Stimulated activated CD8-positive, alpha-beta memory T cell treated with anti-CD3 and anti-CD28 coated beads, Interleukin-15, amount 100 ng/mL, for 24 hours (primary cell): ENCODE results near the gene CELF6.

Experiments
- DNase-seq: peaks from one replicate; pipeline ENCODE4 v3.0.0-alpha.2; 2020; ENCODE audit warnings: low read depth

Gene CELF6

GRCh38 chr15:72319985-72320671 is at the start of gene CELF6:
Gene CELF6, minus strand, starts transcription at chr15:72320157. Its CDS starts 283 bp downstream, at chr15:72319874.
- DNase-seq = peak; percentile 38

GRCh38 chr15:72368899-72369298 is 48.9 kb upstream of the CELF6 start:
- DNase-seq = no peak

- DNase-seq = no peak
Measured at GRCh38 chr15:72368325-72368724, 48.4 kb upstream of the CELF6 start.

- DNase-seq = no peak
Measured at GRCh38 chr15:72365844-72366243, 45.9 kb upstream of the CELF6 start.

- DNase-seq = no peak
Measured at GRCh38 chr15:72361176-72361575, 41.2 kb upstream of the CELF6 start.

- DNase-seq = no peak
Measured at GRCh38 chr15:72358650-72359171, 38.8 kb upstream of the CELF6 start.

- DNase-seq = no peak
Measured at GRCh38 chr15:72358121-72358520, 38.2 kb upstream of the CELF6 start.

- no peak for DNase-seq
Measured at GRCh38 chr15:72354496-72354895, 34.5 kb upstream of the CELF6 start.

GRCh38 chr15:72353266-72353665 is 33.3 kb upstream of the CELF6 start:
- DNase-seq = no peak

GRCh38 chr15:72345806-72346205 is 25.8 kb upstream of the CELF6 start:
- DNase-seq = no peak

- no peak for DNase-seq
Measured at GRCh38 chr15:72345280-72345679, 25.3 kb upstream of the CELF6 start.

GRCh38 chr15:72344602-72345001 is 24.6 kb upstream of the CELF6 start:
- DNase-seq = no peak

GRCh38 chr15:72342385-72342784 is 22.4 kb upstream of the CELF6 start:
- DNase-seq = no peak

- DNase-seq = no peak
Measured at GRCh38 chr15:72341361-72341760, 21.4 kb upstream of the CELF6 start.

- DNase-seq = no peak
Measured at GRCh38 chr15:72340366-72340765, 20.4 kb upstream of the CELF6 start.

GRCh38 chr15:72339777-72340177 is 19.8 kb upstream of the CELF6 start:
- no peak for DNase-seq

GRCh38 chr15:72338617-72339321 is 18.8 kb upstream of the CELF6 start:
- no peak for DNase-seq

GRCh38 chr15:72338148-72338547 is 18.2 kb upstream of the CELF6 start:
- no peak for DNase-seq

GRCh38 chr15:72334842-72335241 is 14.9 kb upstream of the CELF6 start:
- no peak for DNase-seq

GRCh38 chr15:72331021-72331420 is 11.1 kb upstream of the CELF6 start:
- no peak for DNase-seq

- DNase-seq = no peak
Measured at GRCh38 chr15:72323752-72324151, 3.8 kb upstream of the CELF6 start.

GRCh38 chr15:72319360-72319984 is 485 bp downstream of the CELF6 start:
- DNase-seq = peak; percentile 16

GRCh38 chr15:72318408-72318942 is 1.5 kb downstream of the CELF6 start:
- no peak for DNase-seq
